ENCODE results near the gene RCHY1.
"Not testable (repeated sequence)": the region's sequence is repeated elsewhere in the genome, so short reads cannot be mapped to it uniquely, and the experiment has no call there.

The RCHY1 gene

GRCh38 chr4:75531536-75532143 is 17.4 kb upstream of the RCHY1 start:
- H3K27ac Mint-ChIP-seq, H3K4me1 Mint-ChIP-seq, H3K27me3 Mint-ChIP-seq, CTCF ChIA-PET, H3K4me3 Mint-ChIP-seq, DNase-seq: not testable (repeated sequence)
- Mint-ChIP-seq H3K9me3 (peaks cover 17% of the 10 kb centered on the region), H3K36me3 (peaks cover 48% of the 10 kb centered on the region)

- Mint-ChIP-seq H3K36me3 (peaks cover 53% of the 10 kb centered on the region), H3K27me3 (no peaks in the 10 kb centered on the region), H3K9me3 (peaks cover 16% of the 10 kb centered on the region), H3K27ac (no peak overlapping the region), H3K4me1 (no peaks in the 10 kb centered on the region), H3K4me3 (no peak overlapping the region)
- CTCF ChIA-PET: no interaction called here
- DNase-seq: no peak
These were observed 16.5 kb upstream of the RCHY1 start for GRCh38 chr4:75530556-75531322.

GRCh38 chr4:75527482-75527881 is 13.3 kb upstream of the RCHY1 start:
- CTCF ChIA-PET: no interaction called here
- no peaks in the 10 kb centered on the region for H3K27me3 Mint-ChIP-seq
- H3K4me3 Mint-ChIP-seq: no peak overlapping the region
- peaks cover 58% of the 10 kb centered on the region for H3K36me3 Mint-ChIP-seq
- peaks cover 2% of the 10 kb centered on the region for H3K4me1 Mint-ChIP-seq
- H3K27ac Mint-ChIP-seq: no peak overlapping the region
- no peak for DNase-seq
- H3K9me3 Mint-ChIP-seq: peaks cover 8% of the 10 kb centered on the region

GRCh38 chr4:75525910-75526309 is 11.7 kb upstream of the RCHY1 start:
- no peak overlapping the region for H3K27ac Mint-ChIP-seq
- H3K27me3 Mint-ChIP-seq: no peaks in the 10 kb centered on the region
- no peaks in the 10 kb centered on the region for H3K9me3 Mint-ChIP-seq
- no peak for DNase-seq
- peaks cover 48% of the 10 kb centered on the region for H3K36me3 Mint-ChIP-seq
- H3K4me3 Mint-ChIP-seq: no peak overlapping the region
- CTCF ChIA-PET: no interaction called here
- H3K4me1 Mint-ChIP-seq: peaks cover 2% of the 10 kb centered on the region

- H3K36me3 Mint-ChIP-seq: peaks cover 51% of the 10 kb centered on the region
- H3K9me3 Mint-ChIP-seq: peaks cover 2% of the 10 kb centered on the region
- CTCF ChIA-PET: no interaction called here
- no peaks in the 10 kb centered on the region for H3K27me3 Mint-ChIP-seq
- DNase-seq: no peak
- H3K4me1 Mint-ChIP-seq: peaks cover 2% of the 10 kb centered on the region
- H3K4me3 Mint-ChIP-seq: no peak overlapping the region
- no peak overlapping the region for H3K27ac Mint-ChIP-seq
These were observed 10.9 kb upstream of the RCHY1 start for GRCh38 chr4:75525086-75525485.

GRCh38 chr4:75519452-75519851 is 5.2 kb upstream of the RCHY1 start:
- Mint-ChIP-seq H3K4me1 (peaks cover 26% of the 10 kb centered on the region), H3K36me3 (peaks cover 47% of the 10 kb centered on the region)
- CTCF ChIA-PET, DNase-seq, H3K27ac Mint-ChIP-seq, H3K9me3 Mint-ChIP-seq, H3K27me3 Mint-ChIP-seq, H3K4me3 Mint-ChIP-seq: not testable (repeated sequence)

GRCh38 chr4:75516144-75516543 is 1.9 kb upstream of the RCHY1 start:
- Mint-ChIP-seq H3K4me3 (no peak overlapping the region), H3K27ac (peak overlapping the region; percentile 94), H3K9me3 (peaks cover 2% of the 10 kb centered on the region), H3K36me3 (peaks cover 34% of the 10 kb centered on the region), H3K4me1 (peaks cover 34% of the 10 kb centered on the region), H3K27me3 (no peaks in the 10 kb centered on the region)
- CTCF ChIA-PET: interaction anchor here (0.6 kb wide), 1 partner anchor 208 kb away, joined by 3 read pairs; no protein-coding TSS in a partner anchor
- DNase-seq: no peak

- peak; percentile 26 for DNase-seq
- Mint-ChIP-seq H3K27ac (peak overlapping the region; percentile 94), H3K9me3 (peaks cover under 1% of the 10 kb centered on the region)
These were observed 878 bp upstream of the RCHY1 start for GRCh38 chr4:75514949-75515612.

GRCh38 chr4:75513526-75514130 is 575 bp downstream of the RCHY1 start:
- H3K9me3 Mint-ChIP-seq: no peaks in the 10 kb centered on the region
- H3K4me1 Mint-ChIP-seq: peaks cover 50% of the 10 kb centered on the region
- peak overlapping the region; percentile 94 for H3K27ac Mint-ChIP-seq
- H3K36me3 Mint-ChIP-seq: peaks cover 30% of the 10 kb centered on the region
- DNase-seq: no peak
- CTCF ChIA-PET: no interaction called here
- H3K27me3 Mint-ChIP-seq: no peaks in the 10 kb centered on the region
- no peak overlapping the region for H3K4me3 Mint-ChIP-seq

More at GRCh38 chr4:75514949-75515612, 878 bp upstream of the RCHY1 start:
- peaks cover 34% of the 10 kb centered on the region for H3K36me3 Mint-ChIP-seq
- CTCF ChIA-PET: no interaction called here
- H3K27me3 Mint-ChIP-seq: no peaks in the 10 kb centered on the region
- H3K4me1 Mint-ChIP-seq: peaks cover 43% of the 10 kb centered on the region
- no peak overlapping the region for H3K4me3 Mint-ChIP-seq

- DNase-seq: no peak
- peaks cover 25% of the 10 kb centered on the region for H3K36me3 Mint-ChIP-seq
- peaks cover 50% of the 10 kb centered on the region for H3K4me1 Mint-ChIP-seq
- H3K9me3 Mint-ChIP-seq: no peaks in the 10 kb centered on the region
- CTCF ChIA-PET: no interaction called here
- H3K4me3 Mint-ChIP-seq: no peak overlapping the region
- peak overlapping the region; percentile 94 for H3K27ac Mint-ChIP-seq
- no peaks in the 10 kb centered on the region for H3K27me3 Mint-ChIP-seq
These were observed 1.6 kb downstream of the RCHY1 start for GRCh38 chr4:75512386-75513211.

- no peak overlapping the region for H3K27ac Mint-ChIP-seq
- peaks cover 29% of the 10 kb centered on the region for H3K36me3 Mint-ChIP-seq
- H3K4me1 Mint-ChIP-seq: peaks cover 46% of the 10 kb centered on the region
- no peak for DNase-seq
- no peaks in the 10 kb centered on the region for H3K27me3 Mint-ChIP-seq
- CTCF ChIA-PET: no interaction called here
- no peak overlapping the region for H3K4me3 Mint-ChIP-seq
- H3K9me3 Mint-ChIP-seq: no peaks in the 10 kb centered on the region
These were observed 2.4 kb downstream of the RCHY1 start for GRCh38 chr4:75511841-75512240.

- DNase-seq, H3K27me3 Mint-ChIP-seq, CTCF ChIA-PET, H3K27ac Mint-ChIP-seq, H3K4me3 Mint-ChIP-seq, H3K9me3 Mint-ChIP-seq: not testable (repeated sequence)
- peaks cover 36% of the 10 kb centered on the region for H3K36me3 Mint-ChIP-seq
- peaks cover 29% of the 10 kb centered on the region for H3K4me1 Mint-ChIP-seq
These were observed 4.6 kb downstream of the RCHY1 start for GRCh38 chr4:75509592-75509991.

GRCh38 chr4:75505630-75506029 is 8.6 kb downstream of the RCHY1 start:
- no peak for DNase-seq
- Mint-ChIP-seq H3K4me3 (no peak overlapping the region), H3K9me3 (no peaks in the 10 kb centered on the region), H3K4me1 (peaks cover 14% of the 10 kb centered on the region), H3K27me3 (no peaks in the 10 kb centered on the region), H3K27ac (no peak overlapping the region), H3K36me3 (peaks cover 44% of the 10 kb centered on the region)
- CTCF ChIA-PET: no interaction called here

GRCh38 chr4:75502671-75503070 is 11.5 kb downstream of the RCHY1 start:
- DNase-seq: no peak
- H3K36me3 Mint-ChIP-seq: peaks cover 57% of the 10 kb centered on the region
- H3K4me3 Mint-ChIP-seq: no peak overlapping the region
- CTCF ChIA-PET: no interaction called here
- H3K27me3 Mint-ChIP-seq: no peaks in the 10 kb centered on the region
- no peak overlapping the region for H3K27ac Mint-ChIP-seq
- H3K4me1 Mint-ChIP-seq: peaks cover 6% of the 10 kb centered on the region
- H3K9me3 Mint-ChIP-seq: no peaks in the 10 kb centered on the region

Measured in activated naive CD4-positive, alpha-beta T cell treated with anti-CD3 and anti-CD28 coated beads, Interleukin-2, amount 10 ng/mL, durations not matched to agents 7 days and 5 days (primary cell).